B cell (primary cell): ENCODE results near the gene ANKRD33B. TPM values are rescaled to one million over a fixed set of nuclear protein-coding genes. Genes with fewer than 3 reads are reported as not detected.
A peak's percentile ranks its signal among the peaks of the same experiment; 100 is the strongest.
"Not testable (repeated sequence)": the region's sequence is repeated elsewhere in the genome, so short reads cannot be mapped to it uniquely, and the experiment has no call there.

Experiments used
- ATAC-seq: fragments of 200-7000 bp; cut with Tn5 transposase; one replicate; pipeline ENCODE4 v1.10.0; 2021; ENCODE audit warnings: low read depth, mild to moderate bottlenecking, moderate number of reproducible peaks, moderate library complexity
- CTCF ChIA-PET: fragments of 350-600 bp; sonication (Branson Sonifier 250); formaldehyde crosslinking; loops from one replicate; lab custom pipeline; 2021; ENCODE audit warnings: antibody characterized with exemption, inconsistent platforms; lab: Charles Lee
- POLR2A ChIA-PET: fragments of 350-600 bp; sonication (Branson Sonifier 250); formaldehyde crosslinking; loops from one replicate; lab custom pipeline; 2021; ENCODE audit warnings: antibody characterized with exemption; lab: Charles Lee
- DNase-seq: peaks from one replicate; pipeline ENCODE4 v3.0.0; 2013
- H2AFZ ChIP-seq: 2 replicates; pipeline ENCODE4 v1.6.1; 2012; ENCODE audit warnings: mild to moderate bottlenecking, low read depth, low read length; ENCODE audit not compliant: insufficient read depth, poor library complexity, severe bottlenecking
- H3K27ac ChIP-seq, 2 donors: 1 replicate in 1 of 2; 2 replicates in 1 of 2; pipeline ENCODE4 v1.5.1; 2012 to 2013; ENCODE audit warnings: low read length in 2 of 2, mild to moderate bottlenecking in 2 of 2, moderate library complexity in 1 of 2
- H3K27me3 ChIP-seq, 4 experiments: fragments of 200-600 bp in 1 of 4; sonication (generic) in 1 of 4; replicated peaks in 1 of 4; 1 replicate in 2 of 4; 2 replicates in 2 of 4; pipeline versions ENCODE4 v1.6.1 to v1.7.0; 2013 to 2016; ENCODE audit warnings: low read length in 3 of 4, mild to moderate bottlenecking in 2 of 4, mixed read lengths in 1 of 4, moderate library complexity in 1 of 4; ENCODE audit not compliant: insufficient read depth in 4 of 4, control insufficient read depth in 3 of 4; ENCODE audit errors: control extremely low read depth in 1 of 4
- H3K36me3 ChIP-seq, 2 experiments: replicated peaks in 1 of 2; 1 replicate in 1 of 2; 2 replicates in 1 of 2; pipeline versions ENCODE4 v1.6.1 to v1.7.1; 2013; ENCODE audit warnings: low read length in 1 of 2; ENCODE audit not compliant: insufficient read depth in 2 of 2, control insufficient read depth in 1 of 2; ENCODE audit errors: control extremely low read depth in 1 of 2, extremely low read depth in 1 of 2
- H3K4me1 ChIP-seq, 2 donors: fragments of 200-600 bp in 1 of 2; sonication (generic) in 1 of 2; 1 replicate in 1 of 2; 2 replicates in 1 of 2; pipeline versions ENCODE4 v1.5.1 to v1.6.1; 2013 to 2017; ENCODE audit warnings: low read length in 2 of 2; ENCODE audit not compliant: control insufficient read depth in 2 of 2, insufficient read depth in 2 of 2
- H3K4me2 ChIP-seq: replicated peaks from 2 replicates; pipeline ENCODE3; 2012; ENCODE audit warnings: mild to moderate bottlenecking, low read depth, low read length; ENCODE audit not compliant: poor library complexity, severe bottlenecking
- H3K4me3 ChIP-seq, 5 experiments: fragments of 200-600 bp in 1 of 5; sonication (generic) in 1 of 5; 1 replicate in 3 of 5; 2 replicates in 2 of 5; pipeline versions ENCODE4 v1.5.1 to v1.7.0; 2011 to 2016; ENCODE audit warnings: low read length in 4 of 5, mild to moderate bottlenecking in 4 of 5, low read depth in 2 of 5, control low read depth in 1 of 5, moderate library complexity in 1 of 5; ENCODE audit not compliant: insufficient read depth in 1 of 5; ENCODE audit errors: control extremely low read depth in 1 of 5, extremely low read depth in 1 of 5
- H3K79me2 ChIP-seq: fragments of 200-600 bp; sonication (generic); one replicate; pipeline ENCODE4 v1.6.0; 2016; ENCODE audit warnings: low read length; ENCODE audit not compliant: control insufficient read depth, insufficient read depth
- H3K9ac ChIP-seq: fragments of 200-600 bp; sonication (generic); 2 replicates; pipeline ENCODE4 v1.6.1; 2017; ENCODE audit warnings: mild to moderate bottlenecking, low read length, moderate library complexity
- H3K9me3 ChIP-seq, 3 donors: one replicate each; pipeline versions ENCODE4 v1.6.1 to v1.7.1; 2013; ENCODE audit warnings: low read length in 2 of 3; ENCODE audit not compliant: control insufficient read depth in 2 of 3, insufficient read depth in 1 of 3; ENCODE audit errors: control extremely low read depth in 1 of 3
- H4K20me1 ChIP-seq: 2 replicates; pipeline ENCODE4 v1.6.0; 2012; ENCODE audit warnings: mild to moderate bottlenecking, low read length; ENCODE audit not compliant: insufficient read depth, control insufficient read depth, poor library complexity, severe bottlenecking
- H3K27ac Mint-ChIP-seq: one replicate; pipeline ENCODE4 v1.8.0; 2021; ENCODE audit warnings: mixed read lengths
- H3K27me3 Mint-ChIP-seq: one replicate; pipeline ENCODE4 v1.8.0; 2021; ENCODE audit warnings: mixed read lengths
- H3K4me1 Mint-ChIP-seq: one replicate; pipeline ENCODE4 v1.8.0; 2021; ENCODE audit warnings: mixed read lengths
- H3K4me3 Mint-ChIP-seq: one replicate; pipeline ENCODE4 v1.8.0; 2021; ENCODE audit warnings: mixed read lengths
- H3K9me3 Mint-ChIP-seq: one replicate; pipeline ENCODE4 v1.8.0; 2022; ENCODE audit warnings: mixed read lengths; ENCODE audit not compliant: insufficient read depth
- EZH2 ChIP-seq: IDR thresholded peaks from 2 replicates; pipeline ENCODE4 v1.6.1; 2012; ENCODE audit warnings: borderline replicate concordance, low read depth, mild to moderate bottlenecking, moderate library complexity, low read length; ENCODE audit not compliant: insufficient read depth, poor library complexity, severe bottlenecking
- WGBS: methylation state at CpG from one replicate; pipeline ENCODE4 v1.1.5; 2013; ENCODE audit warnings: missing lambda C conversion rate; ENCODE audit not compliant: insufficient coverage; 5-methylcytosine and 5-hydroxymethylcytosine counted together
- intact Hi-C: fragments of 100-400 bp; cut with micrococcal nuclease; formaldehyde crosslinking; loops from one replicate; pipeline ENCODE4 v1.10.0; 2022
- polyA plus RNA-seq: library from polyadenylated mRNA; depleted of rRNA; stranded (reverse); fragments of >200 nt; gene quantifications from 2 replicates; pipeline ENCODE4 v1.2.3, GENCODE V29; 2012
- total RNA-seq, 2 donors: library from RNA; stranded (reverse); fragments of 120-200 nt in 1 of 2; gene quantifications; 1 replicate in 1 of 2; 2 replicates in 1 of 2; pipeline versions ENCODE4 v1.2.3 to v1.2.4, GENCODE V29; 2013 to 2022
- TF ChIP-seq, protein P1 (sequence below): fragments of 200-600 bp; IDR thresholded peaks from one replicate; pipeline ENCODE4 v1.8.0; 2022; ENCODE audit warnings: antibody characterized with exemption, mild to moderate bottlenecking

Gene ANKRD33B
- total and polyA plus RNA-seq, 2 donors (not counting 1 experiment from before 2014, with no cell fraction given), result 2.9 to 23.4 TPM

DNA sequence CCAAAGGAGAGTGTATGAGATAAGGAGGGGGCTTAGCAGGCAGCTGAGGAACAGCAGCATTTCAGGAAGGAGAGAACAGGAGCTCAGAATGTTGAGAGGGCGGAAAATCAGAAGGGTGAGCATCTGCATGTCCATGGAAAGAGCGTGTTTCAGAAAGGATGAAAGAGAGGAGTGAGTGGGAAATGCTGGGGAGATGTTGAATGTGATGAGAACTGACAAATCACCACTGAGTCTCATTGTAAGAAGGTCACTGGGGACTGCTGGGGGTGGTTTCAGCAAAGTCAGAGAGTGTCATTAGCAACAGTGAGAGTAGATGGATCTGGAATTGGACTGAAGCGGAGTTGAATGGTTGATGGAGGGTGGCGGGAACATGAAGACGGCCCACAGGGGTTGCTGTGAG lies 65.8 kb downstream of the ANKRD33B start:
- ChIA-PET CTCF (interaction anchor here (0.9 to 8.0 kb wide), 10 partner anchors 15 to 346 kb away, joined by 3 to 326 read pairs (median 20); no protein-coding TSS in a partner anchor), POLR2A (no interaction called here)
- H3K36me3 ChIP-seq, result no peaks in the 10 kb centered on the region
- H3K27ac ChIP-seq, result no peak overlapping the region
- H3K4me3 Mint-ChIP-seq, result peak overlapping the region; percentile 92
- no peak for ATAC-seq
- H3K4me1 ChIP-seq, result peaks cover 52 to 63% of the 10 kb centered on the region in 2 donors
- no peak overlapping the region for H3K4me2 ChIP-seq
- peaks cover 72% of the 10 kb centered on the region for H3K79me2 ChIP-seq
- H3K4me1 Mint-ChIP-seq, result peaks cover 75% of the 10 kb centered on the region
- H3K27me3 ChIP-seq, result no peaks in the 10 kb centered on the region
- H3K4me3 ChIP-seq, result no peak overlapping the region
- WGBS, result 93% methylated on average over 5 of the region's 5 CpGs
- no peak for DNase-seq
- no peak overlapping the region for H2AFZ ChIP-seq
- H3K9me3 Mint-ChIP-seq, result no peaks in the 10 kb centered on the region
- peaks cover 19% of the 10 kb centered on the region for H4K20me1 ChIP-seq
- no peak overlapping the region for H3K9ac ChIP-seq
- peak overlapping the region; percentile 3 for H3K27ac Mint-ChIP-seq
- H3K27me3 Mint-ChIP-seq, result no peaks in the 10 kb centered on the region
- H3K9me3 ChIP-seq, result peaks cover 0 to 4% (median 0%) of the 10 kb centered on the region in 3 donors
- intact Hi-C loops, result no loop called here
- no peak for TF ChIP-seq EZH2
- TF ChIP-seq, protein P1, sequence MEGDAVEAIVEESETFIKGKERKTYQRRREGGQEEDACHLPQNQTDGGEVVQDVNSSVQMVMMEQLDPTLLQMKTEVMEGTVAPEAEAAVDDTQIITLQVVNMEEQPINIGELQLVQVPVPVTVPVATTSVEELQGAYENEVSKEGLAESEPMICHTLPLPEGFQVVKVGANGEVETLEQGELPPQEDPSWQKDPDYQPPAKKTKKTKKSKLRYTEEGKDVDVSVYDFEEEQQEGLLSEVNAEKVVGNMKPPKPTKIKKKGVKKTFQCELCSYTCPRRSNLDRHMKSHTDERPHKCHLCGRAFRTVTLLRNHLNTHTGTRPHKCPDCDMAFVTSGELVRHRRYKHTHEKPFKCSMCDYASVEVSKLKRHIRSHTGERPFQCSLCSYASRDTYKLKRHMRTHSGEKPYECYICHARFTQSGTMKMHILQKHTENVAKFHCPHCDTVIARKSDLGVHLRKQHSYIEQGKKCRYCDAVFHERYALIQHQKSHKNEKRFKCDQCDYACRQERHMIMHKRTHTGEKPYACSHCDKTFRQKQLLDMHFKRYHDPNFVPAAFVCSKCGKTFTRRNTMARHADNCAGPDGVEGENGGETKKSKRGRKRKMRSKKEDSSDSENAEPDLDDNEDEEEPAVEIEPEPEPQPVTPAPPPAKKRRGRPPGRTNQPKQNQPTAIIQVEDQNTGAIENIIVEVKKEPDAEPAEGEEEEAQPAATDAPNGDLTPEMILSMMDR, result no peak

DNA sequence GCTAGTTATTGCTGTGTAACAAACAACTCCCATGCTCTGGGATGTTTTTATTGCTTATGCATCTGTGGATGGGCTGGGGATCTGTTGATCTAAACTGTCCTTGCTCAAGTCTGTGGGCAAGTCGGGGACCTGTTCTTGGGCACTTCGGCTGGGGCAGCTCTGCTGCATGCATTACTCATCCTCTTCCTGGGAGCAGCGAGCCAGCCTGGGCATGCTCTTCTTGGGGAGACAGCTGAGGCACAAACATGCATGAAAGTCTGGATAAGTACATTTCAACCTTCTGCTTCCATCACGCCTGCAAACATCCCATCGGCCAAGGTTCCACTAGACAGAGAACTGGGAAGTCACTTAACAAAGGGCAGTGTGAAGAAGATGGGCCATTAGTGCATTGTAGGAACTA lies 66.3 kb downstream of the ANKRD33B start:
- WGBS, result 84% methylated on average over 5 of the region's 5 CpGs
- H3K4me3 Mint-ChIP-seq, result peak overlapping the region; percentile 92
- H3K9ac ChIP-seq, result no peak overlapping the region
- H4K20me1 ChIP-seq, result peaks cover 19% of the 10 kb centered on the region
- H2AFZ ChIP-seq, result no peak overlapping the region
- H3K4me1 ChIP-seq, result peaks cover 56 to 68% of the 10 kb centered on the region in 2 donors
- peak overlapping the region; percentile 64 for H3K27ac Mint-ChIP-seq
- intact Hi-C loops, result no loop called here
- no peaks in the 10 kb centered on the region for H3K27me3 Mint-ChIP-seq
- H3K79me2 ChIP-seq, result peaks cover 71% of the 10 kb centered on the region
- CTCF ChIA-PET, result interaction anchor here (3.7 to 8.0 kb wide), 4 partner anchors 22 to 178 kb away, joined by 25 to 326 read pairs (median 40); no protein-coding TSS in a partner anchor
- peak overlapping the region; percentile 87 for H3K4me2 ChIP-seq
- H3K9me3 Mint-ChIP-seq, result no peaks in the 10 kb centered on the region
- TF ChIP-seq, protein P1, result no peak
- no peak for TF ChIP-seq EZH2
- H3K9me3 ChIP-seq, result peaks cover 0 to 4% (median 0%) of the 10 kb centered on the region in 3 donors
- no peaks in the 10 kb centered on the region for H3K36me3 ChIP-seq
- peaks cover 79% of the 10 kb centered on the region for H3K4me1 Mint-ChIP-seq
- ATAC-seq, result no peak
- POLR2A ChIA-PET, result no interaction called here
- H3K27ac ChIP-seq, result no peak overlapping the region
- no peak overlapping the region for H3K4me3 ChIP-seq
- H3K27me3 ChIP-seq, result no peaks in the 10 kb centered on the region
- no peak for DNase-seq

- Histone ChIP-seq H4K20me1 (peaks cover 16% of the 10 kb centered on the region), H3K4me2 (peak overlapping the region; percentile 87), H3K79me2 (peaks cover 69% of the 10 kb centered on the region), H3K27ac (peak overlapping the region; percentile 95), H3K9ac (peak overlapping the region; percentile 57), H3K4me1 (peaks cover 62 to 74% of the 10 kb centered on the region in 2 donors), H3K4me3 (peak overlapping the region in 2 of 5 experiments; percentile 15 to 68)
- ATAC-seq, H3K27me3 ChIP-seq, H3K27me3 Mint-ChIP-seq, H2AFZ ChIP-seq, intact Hi-C loops, H3K9me3 ChIP-seq, H3K9me3 Mint-ChIP-seq, H3K36me3 ChIP-seq: not testable (repeated sequence)
- 33% methylated on average over 1 of the region's 4 CpGs for WGBS
- peak; percentile 61 for DNase-seq
- H3K27ac Mint-ChIP-seq, result peak overlapping the region; percentile 99
- peaks cover 83% of the 10 kb centered on the region for H3K4me1 Mint-ChIP-seq
- ChIA-PET CTCF (interaction anchor here (1.0 to 8.0 kb wide), 3 partner anchors 175 to 178 kb away, joined by 4 to 326 read pairs (median 14); no protein-coding TSS in a partner anchor), POLR2A (interaction anchor here (1.0 kb wide), 1 partner anchor 65 kb away, joined by 4 read pairs; no protein-coding TSS in a partner anchor)
- H3K4me3 Mint-ChIP-seq, result peak overlapping the region; percentile 92
These were observed 66.9 kb downstream of the ANKRD33B start for GRCh38 chr5:10630744-10631143.
